Hindlimb muscle (tissue), 1 donor: ENCODE measurements around the gene NBPF6. TPM values are rescaled to one million over a fixed set of nuclear protein-coding genes. Genes with fewer than 3 reads are reported as not detected.
"Not testable (repeated sequence)": the region's sequence is repeated elsewhere in the genome, so short reads cannot be mapped to it uniquely, and the experiment has no call there.

Experiments used
- DNase-seq: peaks from one replicate; pipeline ENCODE4 v3.0.0-alpha.2; 2013
- polyA plus RNA-seq: library from polyadenylated mRNA; unstranded; fragments of 120-200 nt; gene quantifications from one replicate; pipeline ENCODE4 v1.2.1, GENCODE V29; 2013; ENCODE audit not compliant: insufficient read length

Gene NBPF6
- polyA plus RNA-seq, 1 donor = not detected

GRCh38 chr1:108502138-108502537 lies 52.0 kb downstream of the NBPF6 start:
- no peak for DNase-seq

GRCh38 chr1:108502624-108503023 lies 52.5 kb downstream of the NBPF6 start:
- DNase-seq = no peak

GRCh38 chr1:108503062-108503733 lies 53.1 kb downstream of the NBPF6 start:
- DNase-seq = no peak

GRCh38 chr1:108504447-108504846 lies 54.3 kb downstream of the NBPF6 start:
- no peak for DNase-seq

- no peak for DNase-seq
These were observed 55.6 kb downstream of the NBPF6 start for GRCh38 chr1:108505763-108506070.

GRCh38 chr1:108511764-108512163 lies 61.6 kb downstream of the NBPF6 start:
- no peak for DNase-seq

GRCh38 chr1:108512239-108513043 lies 62.3 kb downstream of the NBPF6 start:
- peak; percentile 22 for DNase-seq

GRCh38 chr1:108513044-108513415 lies 62.9 kb downstream of the NBPF6 start:
- no peak for DNase-seq

GRCh38 chr1:108513914-108514313 lies 63.8 kb downstream of the NBPF6 start:
- not testable (repeated sequence) for DNase-seq

- DNase-seq = not testable (repeated sequence)
These were observed 67.3 kb downstream of the NBPF6 start for GRCh38 chr1:108517301-108517897.

Other genes starting within 250 kb of the NBPF6 start
- 37.9 TPM for gene SLC25A24, start 250.0 kb upstream of the NBPF6 start, polyA plus RNA-seq
- not detected for gene NBPF4, start 206.3 kb upstream of the NBPF6 start, polyA plus RNA-seq
- gene EEIG2, start 109.8 kb downstream of the NBPF6 start, polyA plus RNA-seq = 8.8 TPM
- gene HENMT1, start 210.8 kb downstream of the NBPF6 start, polyA plus RNA-seq = 20.4 TPM
- 42.2 TPM for gene PRPF38B, start 242.0 kb downstream of the NBPF6 start, polyA plus RNA-seq